Right kidney (tissue), 1 donor: ENCODE results near the gene OR2T10.
"Not testable (repeated sequence)": the region's sequence is repeated elsewhere in the genome, so short reads cannot be mapped to it uniquely, and the experiment has no call there.

Experiments used
- DNase-seq: peaks from one replicate; pipeline ENCODE4 v3.0.0-alpha.2; 2016

OR2T10 gene

GRCh38 chr1:248593226-248593625, 4.3 kb downstream of the OR2T10 start:
- DNase-seq: no peak

- DNase-seq: no peak
Measured at GRCh38 chr1:248592655-248593054, 4.8 kb downstream of the OR2T10 start.

- DNase-seq: no peak
Measured at GRCh38 chr1:248590055-248590454, 7.4 kb downstream of the OR2T10 start.

GRCh38 chr1:248589334-248589733, 8.2 kb downstream of the OR2T10 start:
- no peak for DNase-seq

- no peak for DNase-seq
Measured at GRCh38 chr1:248585266-248585665, 12.2 kb downstream of the OR2T10 start.

- no peak for DNase-seq
Measured at GRCh38 chr1:248576260-248576980, 21.1 kb downstream of the OR2T10 start.

- DNase-seq: not testable (repeated sequence)
Measured at GRCh38 chr1:248574657-248575056, 22.8 kb downstream of the OR2T10 start, which contains the start of gene OR2T34. OR2T34 (minus strand) TSS chr1:248574757; CDS start chr1:248574757, 0 bp downstream.

- DNase-seq: not testable (repeated sequence)
Measured at GRCh38 chr1:248573856-248574255, 23.6 kb downstream of the OR2T10 start.

GRCh38 chr1:248572049-248572448, 25.5 kb downstream of the OR2T10 start:
- not testable (repeated sequence) for DNase-seq

- DNase-seq: not testable (repeated sequence)
Measured at GRCh38 chr1:248570811-248571210, 26.7 kb downstream of the OR2T10 start.

- not testable (repeated sequence) for DNase-seq
Measured at GRCh38 chr1:248569049-248569448, 28.5 kb downstream of the OR2T10 start.

- not testable (repeated sequence) for DNase-seq
Measured at GRCh38 chr1:248565530-248566373, 31.7 kb downstream of the OR2T10 start.

- not testable (repeated sequence) for DNase-seq
Measured at GRCh38 chr1:248562672-248563071, 34.8 kb downstream of the OR2T10 start, which contains the start of gene OR2T29. OR2T29 (minus strand) TSS chr1:248562772; CDS start chr1:248559491, 3,281 bp downstream.

- DNase-seq: not testable (repeated sequence)
Measured at GRCh38 chr1:248551027-248551426, 46.5 kb downstream of the OR2T10 start.

GRCh38 chr1:248547383-248547782, 50.1 kb downstream of the OR2T10 start:
- not testable (repeated sequence) for DNase-seq
